NCI-H82 (cell line): ENCODE measurements around the gene CST1.

Source experiments
- DNase-seq: peaks from one replicate; lab custom pipeline; 2025; lab: John Stamatoyannopoulos, UW

CST1 gene

GRCh38 chr20:23702021-23702420 lies 48.7 kb downstream of the CST1 start:
- no peak for DNase-seq

DNA sequence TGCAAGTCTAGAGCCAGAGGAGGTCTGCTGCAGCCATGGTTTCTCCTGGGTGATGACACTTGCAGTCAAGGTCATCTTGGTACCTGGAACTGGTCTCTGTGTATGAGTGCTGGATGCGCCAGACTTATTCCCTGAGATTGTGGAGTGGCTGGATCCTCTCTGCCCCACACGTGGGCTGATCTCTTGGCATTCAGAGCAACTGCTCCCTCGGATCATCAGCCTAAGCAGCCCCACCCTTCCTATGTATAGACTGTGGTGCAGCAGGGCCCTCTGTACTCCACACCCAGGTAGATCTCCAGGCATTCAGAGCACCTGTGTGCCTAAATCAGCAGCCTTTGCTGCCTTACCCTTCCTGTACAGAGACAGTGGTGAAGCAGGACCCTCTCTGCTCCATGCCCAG lies 49.8 kb downstream of the CST1 start:
- DNase-seq, result no peak

- no peak for DNase-seq
These were observed 52.8 kb downstream of the CST1 start for GRCh38 chr20:23697947-23698346.
